ENCODE measurements around the gene RAD50. TPM values are rescaled to one million over a fixed set of nuclear protein-coding genes. Genes with fewer than 3 reads are reported as not detected.

Gene RAD50
- total RNA-seq, 4 donors from 2014 or later: 31.1 to 53.7 (median 35.0) TPM

DNA sequence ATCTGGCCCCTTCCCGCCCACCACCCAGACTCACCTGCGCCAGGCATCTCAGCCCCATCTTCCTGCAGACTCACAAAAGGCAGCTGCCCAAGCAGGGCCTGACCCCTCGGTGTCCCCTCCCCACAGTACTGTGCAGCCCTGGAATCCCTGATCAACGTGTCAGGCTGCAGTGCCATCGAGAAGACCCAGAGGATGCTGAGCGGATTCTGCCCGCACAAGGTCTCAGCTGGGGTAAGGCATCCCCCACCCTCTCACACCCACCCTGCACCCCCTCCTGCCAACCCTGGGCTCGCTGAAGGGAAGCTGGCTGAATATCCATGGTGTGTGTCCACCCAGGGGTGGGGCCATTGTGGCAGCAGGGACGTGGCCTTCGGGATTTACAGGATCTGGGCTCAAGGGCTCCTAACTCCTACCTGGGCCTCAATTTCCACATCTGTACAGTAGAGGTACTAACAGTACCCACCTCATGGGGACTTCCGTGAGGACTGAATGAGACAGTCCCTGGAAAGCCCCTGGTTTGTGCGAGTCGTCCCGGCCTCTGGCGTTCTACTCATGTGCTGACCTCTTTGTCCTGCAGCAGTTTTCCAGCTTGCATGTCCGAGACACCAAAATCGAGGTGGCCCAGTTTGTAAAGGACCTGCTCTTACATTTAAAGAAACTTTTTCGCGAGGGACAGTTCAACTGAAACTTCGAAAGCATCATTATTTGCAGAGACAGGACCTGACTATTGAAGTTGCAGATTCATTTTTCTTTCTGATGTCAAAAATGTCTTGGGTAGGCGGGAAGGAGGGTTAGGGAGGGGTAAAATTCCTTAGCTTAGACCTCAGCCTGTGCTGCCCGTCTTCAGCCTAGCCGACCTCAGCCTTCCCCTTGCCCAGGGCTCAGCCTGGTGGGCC is 103.1 kb downstream of the RAD50 start:
- ATAC-seq: no peak
- Histone ChIP-seq H3K36me3 (no peaks in the 10 kb centered on the region), H3K27ac (no peak overlapping the region), H3K27me3 (peaks cover 42% of the 10 kb centered on the region), H3K4me1 (peaks cover 0 to 15% (median 5%) of the 10 kb centered on the region in 3 donors), H3K4me3 (no peak overlapping the region), H3K9me3 (no peaks in the 10 kb centered on the region)
- 63 to 90% methylated on average over 2 of the region's 23 CpGs for WGBS, 2 donors (ENCODE audit: low coverage in 1 of 2)
- TF ChIP-seq POLR2A (IDR thresholded peaks at IDR 0.05) (no peak), POLR2AphosphoS5 (IDR thresholded peaks at IDR 0.05) (no peak), EP300 (IDR thresholded peaks at IDR 0.05) (no peak), CTCF (IDR thresholded peaks at IDR 0.05) (no peak)

DNA sequence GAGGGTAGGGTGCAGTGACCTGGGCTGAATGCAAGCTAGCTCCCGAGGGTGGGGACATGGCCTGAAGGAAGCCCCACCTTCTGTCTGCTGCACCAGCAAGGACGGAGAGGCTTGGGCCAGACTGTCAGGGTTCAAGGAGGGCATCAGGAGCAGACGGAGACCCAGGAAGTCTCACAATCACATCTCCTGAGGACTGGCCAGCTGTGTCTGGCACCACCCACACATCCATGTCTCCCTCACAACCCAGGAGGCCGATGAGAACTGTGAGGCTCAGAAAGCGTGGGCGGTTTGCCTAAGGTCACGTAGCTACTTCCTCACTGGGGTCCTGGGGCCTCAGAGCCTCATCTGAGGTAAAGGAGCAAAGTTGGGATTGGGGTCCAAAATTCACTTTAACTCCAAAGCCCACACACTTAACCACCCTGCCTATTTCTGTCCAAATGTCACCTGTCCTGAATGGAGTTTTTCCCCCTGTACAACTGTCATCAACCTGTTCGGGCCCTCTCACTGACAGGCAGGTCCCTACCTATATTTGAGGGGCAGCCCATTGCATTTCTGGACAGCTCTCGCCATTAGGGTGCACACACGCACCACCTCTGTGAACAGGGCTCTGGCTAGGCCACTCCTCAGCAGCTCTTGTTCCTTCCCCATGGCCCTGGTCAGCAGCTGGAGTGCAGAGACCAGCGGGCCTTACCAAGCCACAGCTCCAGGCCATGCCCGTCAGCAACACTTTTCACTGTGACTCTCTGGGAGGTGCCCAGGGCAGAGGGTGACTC is 104.6 kb downstream of the RAD50 start:
- 95 to 96% methylated on average over 3 to 5 of the region's 12 CpGs for WGBS, 2 donors (ENCODE audit: low coverage in 1 of 2)
- Histone ChIP-seq H3K27ac (no peak overlapping the region), H3K4me3 (no peak overlapping the region), H3K27me3 (peaks cover 26% of the 10 kb centered on the region), H3K9me3 (no peaks in the 10 kb centered on the region), H3K36me3 (no peaks in the 10 kb centered on the region), H3K4me1 (peaks cover 0 to 5% (median 0%) of the 10 kb centered on the region in 3 donors)
- TF ChIP-seq POLR2A (IDR thresholded peaks at IDR 0.05) (no peak), EP300 (IDR thresholded peaks at IDR 0.05) (no peak), CTCF (IDR thresholded peaks at IDR 0.05) (no peak), POLR2AphosphoS5 (IDR thresholded peaks at IDR 0.05) (no peak)
- no peak for ATAC-seq

GRCh38 chr5:132662004-132662401 is 105.2 kb downstream of the RAD50 start:
- TF ChIP-seq CTCF (IDR thresholded peaks at IDR 0.05): no peak
- no peak for TF ChIP-seq POLR2A (IDR thresholded peaks at IDR 0.05)
- no peak for TF ChIP-seq EP300 (IDR thresholded peaks at IDR 0.05)
- TF ChIP-seq POLR2AphosphoS5 (IDR thresholded peaks at IDR 0.05): no peak
- no peaks in the 10 kb centered on the region for H3K9me3 ChIP-seq
- H3K36me3 ChIP-seq: no peaks in the 10 kb centered on the region
- no peak for ATAC-seq
- H3K4me1 ChIP-seq: no peaks in the 10 kb centered on the region
- no peak overlapping the region for H3K4me3 ChIP-seq
- peaks cover 21% of the 10 kb centered on the region for H3K27me3 ChIP-seq
- H3K27ac ChIP-seq: no peak overlapping the region
- WGBS, 2 donors (ENCODE audit: low coverage in 1 of 2): 80% methylated on average over 1 of the region's 9 CpGs; no CpG with 5 or more reads in 1 of the 2 donors

DNA sequence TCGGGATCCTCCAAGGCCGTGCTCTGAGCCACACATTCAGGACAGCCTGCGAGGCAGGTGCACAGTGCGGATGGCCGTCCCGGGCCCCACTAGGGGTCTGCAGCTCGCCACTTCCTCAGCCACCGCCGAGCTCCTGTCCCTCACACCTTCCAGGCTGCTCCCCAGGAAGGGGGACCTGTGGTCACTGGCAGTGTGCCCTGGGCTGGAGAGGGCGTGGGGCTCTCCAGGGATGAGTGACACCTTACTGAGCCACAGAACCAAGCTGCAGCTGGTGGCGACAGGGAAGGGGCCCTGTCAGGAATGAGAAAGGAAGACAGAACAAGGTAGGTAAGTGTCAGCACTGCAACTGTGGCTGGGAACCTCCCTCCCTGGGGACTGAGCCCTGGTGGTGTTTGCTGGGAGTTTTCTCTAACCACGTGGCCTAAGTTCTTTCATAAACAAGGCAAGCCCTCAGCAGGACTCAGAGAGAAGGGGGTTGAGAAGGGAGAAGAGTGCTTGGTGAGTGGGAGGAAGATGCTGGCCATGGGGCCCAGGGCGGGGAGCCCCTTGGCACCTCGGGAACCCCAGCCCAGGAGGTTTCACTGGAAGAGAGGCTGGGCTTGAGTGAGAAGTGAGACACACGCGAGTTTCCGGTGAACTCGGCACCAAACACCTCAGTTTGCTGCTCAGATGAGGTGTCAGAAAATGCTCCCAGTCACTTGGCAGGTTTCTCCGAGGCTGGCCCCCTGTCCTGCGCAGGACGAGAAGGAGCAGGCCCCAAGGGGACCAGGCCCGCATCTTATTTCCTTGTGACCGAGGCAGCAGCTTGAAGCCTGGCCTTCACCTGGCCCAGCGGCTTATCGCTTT is 106.4 kb downstream of the RAD50 start:
- Histone ChIP-seq H3K4me1 (no peaks in the 10 kb centered on the region), H3K36me3 (no peaks in the 10 kb centered on the region), H3K9me3 (no peaks in the 10 kb centered on the region), H3K27me3 (peaks cover 12% of the 10 kb centered on the region), H3K4me3 (no peak overlapping the region), H3K27ac (no peak overlapping the region)
- no peak for ATAC-seq
- no peak for TF ChIP-seq POLR2AphosphoS5 (IDR thresholded peaks at IDR 0.05)
- WGBS, 2 donors (ENCODE audit: low coverage in 1 of 2): 39 to 73% methylated on average over 4 to 10 of the region's 25 CpGs
